ENCODE measurements around the gene CNOT6.
"Not testable (repeated sequence)": the region's sequence is repeated elsewhere in the genome, so short reads cannot be mapped to it uniquely, and the experiment has no call there.

Gene CNOT6

GRCh38 chr5:180463916-180464602 is 30.1 kb upstream of the CNOT6 start:
- Histone ChIP-seq H3K9ac (ENCODE audit: low read length) (no peak overlapping the region), H3K9me3 (ENCODE audit: insufficient read depth, low read length) (no peaks in the 10 kb centered on the region), H4K20me1 (ENCODE audit: low read depth, low read length) (no peaks in the 10 kb centered on the region), H3K36me3 (ENCODE audit: low read length) (no peaks in the 10 kb centered on the region), H3F3A (ENCODE audit: insufficient read depth) (no peaks in the 10 kb centered on the region), H3K9me2 (replicated peaks; ENCODE audit: insufficient read depth, low read length) (no peaks in the 10 kb centered on the region), H3K27me3 (ENCODE audit: low read length) (no peaks in the 10 kb centered on the region), H3K4me2 (ENCODE audit: low read depth, low read length, poor library complexity, severe bottlenecking) (no peak overlapping the region), H3K79me2 (ENCODE audit: insufficient read depth, low read length) (no peaks in the 10 kb centered on the region), H3K27ac (ENCODE audit: low read depth, low read length) (no peak overlapping the region), H3K4me3 (ENCODE audit: insufficient read depth, low read length, poor library complexity, severe bottlenecking) (no peak overlapping the region), H2AFZ (ENCODE audit: low read depth, low read length, severe bottlenecking) (no peak overlapping the region)
- no peak for TF ChIP-seq EZH2phosphoT487 (conservative IDR thresholded peaks at IDR 0.05; ENCODE audit: low read length)
- TF ChIP-seq, protein P1, sequence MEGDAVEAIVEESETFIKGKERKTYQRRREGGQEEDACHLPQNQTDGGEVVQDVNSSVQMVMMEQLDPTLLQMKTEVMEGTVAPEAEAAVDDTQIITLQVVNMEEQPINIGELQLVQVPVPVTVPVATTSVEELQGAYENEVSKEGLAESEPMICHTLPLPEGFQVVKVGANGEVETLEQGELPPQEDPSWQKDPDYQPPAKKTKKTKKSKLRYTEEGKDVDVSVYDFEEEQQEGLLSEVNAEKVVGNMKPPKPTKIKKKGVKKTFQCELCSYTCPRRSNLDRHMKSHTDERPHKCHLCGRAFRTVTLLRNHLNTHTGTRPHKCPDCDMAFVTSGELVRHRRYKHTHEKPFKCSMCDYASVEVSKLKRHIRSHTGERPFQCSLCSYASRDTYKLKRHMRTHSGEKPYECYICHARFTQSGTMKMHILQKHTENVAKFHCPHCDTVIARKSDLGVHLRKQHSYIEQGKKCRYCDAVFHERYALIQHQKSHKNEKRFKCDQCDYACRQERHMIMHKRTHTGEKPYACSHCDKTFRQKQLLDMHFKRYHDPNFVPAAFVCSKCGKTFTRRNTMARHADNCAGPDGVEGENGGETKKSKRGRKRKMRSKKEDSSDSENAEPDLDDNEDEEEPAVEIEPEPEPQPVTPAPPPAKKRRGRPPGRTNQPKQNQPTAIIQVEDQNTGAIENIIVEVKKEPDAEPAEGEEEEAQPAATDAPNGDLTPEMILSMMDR (IDR thresholded peaks at IDR 0.05; ENCODE audit: insufficient read depth, low read length, poor library complexity, severe bottlenecking), result no peak

- Histone ChIP-seq H4K20me1 (ENCODE audit: low read depth, low read length) (no peaks in the 10 kb centered on the region), H3K4me2 (ENCODE audit: low read depth, low read length, poor library complexity, severe bottlenecking) (no peak overlapping the region), H3K9me2 (replicated peaks; ENCODE audit: insufficient read depth, low read length) (no peaks in the 10 kb centered on the region), H3F3A (ENCODE audit: insufficient read depth) (no peaks in the 10 kb centered on the region), H3K79me2 (ENCODE audit: insufficient read depth, low read length) (no peaks in the 10 kb centered on the region), H3K36me3 (ENCODE audit: low read length) (no peaks in the 10 kb centered on the region), H3K9ac (ENCODE audit: low read length) (no peak overlapping the region), H3K4me3 (ENCODE audit: insufficient read depth, low read length, poor library complexity, severe bottlenecking) (no peak overlapping the region), H3K9me3 (ENCODE audit: insufficient read depth, low read length) (no peaks in the 10 kb centered on the region), H3K27me3 (ENCODE audit: low read length) (no peaks in the 10 kb centered on the region), H3K27ac (ENCODE audit: low read depth, low read length) (no peak overlapping the region), H2AFZ (ENCODE audit: low read depth, low read length, severe bottlenecking) (no peak overlapping the region)
- TF ChIP-seq, protein P1 (IDR thresholded peaks at IDR 0.05; ENCODE audit: insufficient read depth, low read length, poor library complexity, severe bottlenecking), result no peak
- no peak for TF ChIP-seq EZH2phosphoT487 (conservative IDR thresholded peaks at IDR 0.05; ENCODE audit: low read length)
Measured at GRCh38 chr5:180464603-180464970, 29.6 kb upstream of the CNOT6 start.

DNA sequence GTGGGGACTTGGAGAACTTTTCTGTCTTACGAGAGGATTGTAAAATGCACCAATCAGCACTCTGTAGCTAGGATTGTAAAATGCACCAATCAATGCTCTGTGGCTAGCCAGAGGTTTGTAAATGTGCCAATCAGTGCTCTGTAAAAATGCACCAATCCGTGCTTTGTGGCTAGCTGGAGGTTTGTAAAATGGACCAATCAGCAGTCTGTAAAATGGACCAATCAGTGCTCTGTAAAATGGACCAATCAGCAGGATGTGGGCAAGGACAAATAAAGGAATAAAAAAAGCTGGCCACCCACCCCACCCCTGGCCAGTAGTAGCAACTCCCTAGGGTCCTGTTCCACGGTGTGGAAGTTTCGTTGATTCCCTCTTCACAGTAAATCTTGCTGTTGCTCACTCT is 29.1 kb upstream of the CNOT6 start:
- H3K9me2 ChIP-seq (replicated peaks; ENCODE audit: insufficient read depth, low read length); H3K9me3 ChIP-seq (ENCODE audit: insufficient read depth, low read length); H3K27me3 ChIP-seq (ENCODE audit: low read length); H3K36me3 ChIP-seq (ENCODE audit: low read length); H3K27ac ChIP-seq (ENCODE audit: low read depth, low read length); H3K9ac ChIP-seq (ENCODE audit: low read length); H3K4me2 ChIP-seq (ENCODE audit: low read depth, low read length, poor library complexity, severe bottlenecking); H3K4me3 ChIP-seq (ENCODE audit: insufficient read depth, low read length, poor library complexity, severe bottlenecking); H2AFZ ChIP-seq (ENCODE audit: low read depth, low read length, severe bottlenecking); H3K79me2 ChIP-seq (ENCODE audit: insufficient read depth, low read length); H4K20me1 ChIP-seq (ENCODE audit: low read depth, low read length); H3F3A ChIP-seq (ENCODE audit: insufficient read depth): not testable (repeated sequence)

DNA sequence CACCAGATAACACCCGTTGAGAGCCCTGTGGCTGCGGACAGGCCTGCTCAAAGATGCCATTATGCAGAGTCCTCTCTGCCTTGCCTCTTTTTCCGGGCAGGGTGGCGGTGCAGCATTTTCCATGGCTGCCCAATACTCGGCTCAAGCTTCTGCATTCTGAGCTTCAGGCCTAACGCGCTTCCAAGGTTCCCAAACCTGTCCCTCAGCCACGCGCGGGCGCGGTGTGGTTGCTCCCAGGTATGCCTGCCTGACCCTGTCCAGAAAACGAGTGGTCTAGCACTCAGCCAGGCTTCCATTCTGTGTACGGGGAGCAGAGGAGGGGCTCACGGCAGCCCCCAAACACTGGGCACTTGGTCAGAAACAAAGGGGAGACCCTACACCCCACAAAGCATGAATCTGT is 27.9 kb upstream of the CNOT6 start:
- Histone ChIP-seq H4K20me1 (ENCODE audit: low read depth, low read length) (no peaks in the 10 kb centered on the region), H3K36me3 (ENCODE audit: low read length) (no peaks in the 10 kb centered on the region), H3K27me3 (ENCODE audit: low read length) (no peaks in the 10 kb centered on the region), H3K4me3 (ENCODE audit: insufficient read depth, low read length, poor library complexity, severe bottlenecking) (no peak overlapping the region), H3K9me2 (replicated peaks; ENCODE audit: insufficient read depth, low read length) (no peaks in the 10 kb centered on the region), H3F3A (ENCODE audit: insufficient read depth) (no peaks in the 10 kb centered on the region), H3K79me2 (ENCODE audit: insufficient read depth, low read length) (no peaks in the 10 kb centered on the region), H3K9me3 (ENCODE audit: insufficient read depth, low read length) (no peaks in the 10 kb centered on the region), H3K9ac (ENCODE audit: low read length) (no peak overlapping the region), H3K4me2 (ENCODE audit: low read depth, low read length, poor library complexity, severe bottlenecking) (no peak overlapping the region), H3K27ac (ENCODE audit: low read depth, low read length) (no peak overlapping the region), H2AFZ (ENCODE audit: low read depth, low read length, severe bottlenecking) (no peak overlapping the region)
- no peak for TF ChIP-seq EZH2phosphoT487 (conservative IDR thresholded peaks at IDR 0.05; ENCODE audit: low read length)
- TF ChIP-seq, protein P1 (IDR thresholded peaks at IDR 0.05; ENCODE audit: insufficient read depth, low read length, poor library complexity, severe bottlenecking), result no peak
